Measurements from ENCODE around the gene PGAP2.

DNA sequence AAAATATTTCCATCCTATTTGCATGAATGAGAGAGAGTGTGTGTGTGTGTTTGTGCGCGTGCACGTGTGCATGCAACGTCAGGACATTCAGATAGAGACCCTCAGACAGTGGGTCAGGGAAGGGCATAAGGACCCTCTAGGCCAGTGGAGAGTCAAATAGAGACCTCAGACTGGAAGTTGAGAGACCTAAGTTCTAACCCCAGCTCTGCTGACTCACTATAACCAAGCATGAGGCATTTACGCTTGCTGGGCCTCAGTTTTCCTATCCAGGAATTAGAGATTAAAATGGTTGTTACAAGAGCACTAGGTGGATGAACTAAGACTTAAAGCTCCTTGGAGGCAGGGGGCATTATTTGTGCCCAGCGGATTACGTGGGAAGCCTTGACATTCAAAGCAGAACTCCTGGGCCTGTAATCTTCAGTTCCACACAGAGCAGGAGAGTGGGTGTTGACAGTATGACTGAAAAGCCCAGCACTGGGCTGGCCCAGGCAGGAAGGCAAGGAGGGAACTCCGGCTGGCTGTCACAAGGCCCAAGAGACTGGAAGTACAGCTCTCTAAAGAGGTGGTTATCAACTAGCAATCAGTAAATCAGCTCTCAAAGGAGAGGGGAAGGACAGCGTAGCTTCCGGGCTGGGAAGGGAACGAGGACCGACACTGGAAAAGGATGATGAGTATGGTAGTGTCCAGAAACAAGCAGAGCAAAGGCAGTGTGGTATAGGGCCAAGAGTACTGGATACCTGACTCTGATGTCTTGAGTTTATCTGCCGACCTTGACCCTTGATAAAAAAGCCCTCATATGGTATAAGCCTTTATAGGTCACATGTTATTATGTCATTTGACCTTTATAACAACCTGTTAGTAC, 23.2 kb downstream of the PGAP2 start:
- TF ChIP-seq TAF1 (IDR thresholded peaks at IDR 0.05; ENCODE audit: borderline replicate concordance, insufficient read depth, low read length): no peak
- no peak for TF ChIP-seq SIN3A (IDR thresholded peaks at IDR 0.05; ENCODE audit: borderline replicate concordance, insufficient read depth, low read length)
- no peak for TF ChIP-seq POLR2AphosphoS5 (IDR thresholded peaks at IDR 0.05; ENCODE audit: low read depth, low read length)
- TF ChIP-seq, protein P1, sequence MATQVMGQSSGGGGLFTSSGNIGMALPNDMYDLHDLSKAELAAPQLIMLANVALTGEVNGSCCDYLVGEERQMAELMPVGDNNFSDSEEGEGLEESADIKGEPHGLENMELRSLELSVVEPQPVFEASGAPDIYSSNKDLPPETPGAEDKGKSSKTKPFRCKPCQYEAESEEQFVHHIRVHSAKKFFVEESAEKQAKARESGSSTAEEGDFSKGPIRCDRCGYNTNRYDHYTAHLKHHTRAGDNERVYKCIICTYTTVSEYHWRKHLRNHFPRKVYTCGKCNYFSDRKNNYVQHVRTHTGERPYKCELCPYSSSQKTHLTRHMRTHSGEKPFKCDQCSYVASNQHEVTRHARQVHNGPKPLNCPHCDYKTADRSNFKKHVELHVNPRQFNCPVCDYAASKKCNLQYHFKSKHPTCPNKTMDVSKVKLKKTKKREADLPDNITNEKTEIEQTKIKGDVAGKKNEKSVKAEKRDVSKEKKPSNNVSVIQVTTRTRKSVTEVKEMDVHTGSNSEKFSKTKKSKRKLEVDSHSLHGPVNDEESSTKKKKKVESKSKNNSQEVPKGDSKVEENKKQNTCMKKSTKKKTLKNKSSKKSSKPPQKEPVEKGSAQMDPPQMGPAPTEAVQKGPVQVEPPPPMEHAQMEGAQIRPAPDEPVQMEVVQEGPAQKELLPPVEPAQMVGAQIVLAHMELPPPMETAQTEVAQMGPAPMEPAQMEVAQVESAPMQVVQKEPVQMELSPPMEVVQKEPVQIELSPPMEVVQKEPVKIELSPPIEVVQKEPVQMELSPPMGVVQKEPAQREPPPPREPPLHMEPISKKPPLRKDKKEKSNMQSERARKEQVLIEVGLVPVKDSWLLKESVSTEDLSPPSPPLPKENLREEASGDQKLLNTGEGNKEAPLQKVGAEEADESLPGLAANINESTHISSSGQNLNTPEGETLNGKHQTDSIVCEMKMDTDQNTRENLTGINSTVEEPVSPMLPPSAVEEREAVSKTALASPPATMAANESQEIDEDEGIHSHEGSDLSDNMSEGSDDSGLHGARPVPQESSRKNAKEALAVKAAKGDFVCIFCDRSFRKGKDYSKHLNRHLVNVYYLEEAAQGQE (IDR thresholded peaks at IDR 0.05; ENCODE audit: insufficient read depth in 1 of 2, low read depth in 2 of 2, low read length in 2 of 2): no peak

All from PFSK-1 (cell line).